Measurements from ENCODE around the gene SPATS2L. TPM values are rescaled to one million over a fixed set of nuclear protein-coding genes. Genes with fewer than 3 reads are reported as not detected.

SPATS2L gene
- total RNA-seq, 1 donor from 2014 or later, result 92.7 TPM

DNA sequence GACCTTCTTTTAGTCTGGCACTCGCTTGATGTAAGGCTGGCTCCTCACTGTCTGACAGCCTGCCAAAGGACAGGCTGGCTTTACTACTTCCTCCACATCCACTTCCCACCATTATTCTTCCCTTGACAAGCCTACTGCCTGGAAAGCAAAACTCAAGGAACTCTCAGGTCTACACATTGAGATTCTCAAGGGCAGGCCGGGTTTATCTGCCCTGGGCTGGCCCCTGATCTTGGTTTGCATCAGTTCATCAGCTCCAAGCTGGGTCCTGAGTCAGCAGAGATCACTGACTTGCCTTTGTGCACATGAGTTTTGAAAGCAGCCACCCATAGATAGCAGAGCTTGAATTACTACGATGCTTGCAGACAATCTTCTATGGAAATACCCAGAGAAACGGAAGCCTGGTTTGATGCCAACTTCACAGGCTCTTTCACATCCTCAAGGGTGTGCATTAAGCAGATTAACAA lies 149.5 kb downstream of the SPATS2L start:
- H3K4me3 ChIP-seq, result no peak overlapping the region
- ATAC-seq (peak; percentile 45), DNase-seq (no peak)
- peaks cover 7% of the 10 kb centered on the region for H3K36me3 ChIP-seq
- no peaks in the 10 kb centered on the region for H3K27me3 ChIP-seq
- H3K9me3 ChIP-seq, result no peaks in the 10 kb centered on the region
- intact Hi-C loops (cut with DNase I), result no loop called here
- no peak overlapping the region for H3K27ac ChIP-seq
- H3K4me1 ChIP-seq, result peaks cover 7% of the 10 kb centered on the region
- TF ChIP-seq, protein P1, sequence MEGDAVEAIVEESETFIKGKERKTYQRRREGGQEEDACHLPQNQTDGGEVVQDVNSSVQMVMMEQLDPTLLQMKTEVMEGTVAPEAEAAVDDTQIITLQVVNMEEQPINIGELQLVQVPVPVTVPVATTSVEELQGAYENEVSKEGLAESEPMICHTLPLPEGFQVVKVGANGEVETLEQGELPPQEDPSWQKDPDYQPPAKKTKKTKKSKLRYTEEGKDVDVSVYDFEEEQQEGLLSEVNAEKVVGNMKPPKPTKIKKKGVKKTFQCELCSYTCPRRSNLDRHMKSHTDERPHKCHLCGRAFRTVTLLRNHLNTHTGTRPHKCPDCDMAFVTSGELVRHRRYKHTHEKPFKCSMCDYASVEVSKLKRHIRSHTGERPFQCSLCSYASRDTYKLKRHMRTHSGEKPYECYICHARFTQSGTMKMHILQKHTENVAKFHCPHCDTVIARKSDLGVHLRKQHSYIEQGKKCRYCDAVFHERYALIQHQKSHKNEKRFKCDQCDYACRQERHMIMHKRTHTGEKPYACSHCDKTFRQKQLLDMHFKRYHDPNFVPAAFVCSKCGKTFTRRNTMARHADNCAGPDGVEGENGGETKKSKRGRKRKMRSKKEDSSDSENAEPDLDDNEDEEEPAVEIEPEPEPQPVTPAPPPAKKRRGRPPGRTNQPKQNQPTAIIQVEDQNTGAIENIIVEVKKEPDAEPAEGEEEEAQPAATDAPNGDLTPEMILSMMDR (IDR thresholded peaks at IDR 0.05), result no peak

DNA sequence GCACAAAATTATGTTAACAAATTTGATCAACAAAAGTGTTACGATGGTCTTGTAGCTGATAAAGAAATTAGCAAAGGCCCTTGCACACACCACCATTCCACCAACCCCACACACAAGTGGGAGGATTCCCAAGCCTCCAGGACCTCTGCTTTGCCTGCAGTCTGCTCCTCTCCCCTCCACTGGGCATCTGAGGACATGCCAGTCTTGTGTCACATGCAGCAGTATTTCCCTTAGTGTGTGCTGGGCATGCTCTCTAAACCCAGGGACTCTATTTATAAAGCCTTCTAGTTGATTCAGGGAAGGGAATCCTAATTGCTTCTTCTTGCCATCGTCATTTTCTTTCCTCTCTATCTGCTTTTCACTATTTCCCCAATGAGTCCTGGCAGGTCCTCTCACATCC lies 150.1 kb downstream of the SPATS2L start:
- DNase-seq, result no peak
- TF ChIP-seq, protein P1 (IDR thresholded peaks at IDR 0.05), result no peak
- Histone ChIP-seq H3K36me3 (peaks cover 13% of the 10 kb centered on the region), H3K27ac (no peak overlapping the region), H3K4me3 (no peak overlapping the region), H3K4me1 (peaks cover 7% of the 10 kb centered on the region), H3K27me3 (no peaks in the 10 kb centered on the region), H3K9me3 (no peaks in the 10 kb centered on the region)
- ATAC-seq, result no peak
- intact Hi-C loops (cut with DNase I), result no loop called here

DNA sequence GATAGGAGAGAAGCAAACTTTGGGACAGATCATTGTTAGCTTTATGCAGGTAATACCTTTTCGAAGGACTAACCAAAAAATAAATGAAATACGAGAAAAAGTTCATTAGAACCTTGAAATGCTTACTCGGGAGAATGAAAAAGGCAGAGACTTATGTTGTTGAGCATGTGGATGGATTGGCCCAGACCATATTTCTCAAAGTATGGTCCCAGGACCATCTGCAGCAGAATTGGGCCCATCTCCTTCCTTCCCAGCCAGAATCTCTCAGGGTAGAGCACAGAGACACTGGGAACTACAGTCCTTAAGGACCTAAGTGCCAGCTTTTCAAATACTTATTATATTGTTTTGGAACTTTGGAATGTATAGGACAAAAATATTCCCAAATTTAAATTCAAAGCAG lies 152.6 kb downstream of the SPATS2L start:
- DNase-seq (no peak), ATAC-seq (no peak)
- Histone ChIP-seq H3K27me3 (no peaks in the 10 kb centered on the region), H3K36me3 (peaks cover 20% of the 10 kb centered on the region), H3K4me1 (peaks cover 7% of the 10 kb centered on the region), H3K27ac (no peak overlapping the region), H3K4me3 (no peak overlapping the region), H3K9me3 (no peaks in the 10 kb centered on the region)
- intact Hi-C loops (cut with DNase I), result no loop called here
- TF ChIP-seq, protein P1 (IDR thresholded peaks at IDR 0.05), result no peak

DNA sequence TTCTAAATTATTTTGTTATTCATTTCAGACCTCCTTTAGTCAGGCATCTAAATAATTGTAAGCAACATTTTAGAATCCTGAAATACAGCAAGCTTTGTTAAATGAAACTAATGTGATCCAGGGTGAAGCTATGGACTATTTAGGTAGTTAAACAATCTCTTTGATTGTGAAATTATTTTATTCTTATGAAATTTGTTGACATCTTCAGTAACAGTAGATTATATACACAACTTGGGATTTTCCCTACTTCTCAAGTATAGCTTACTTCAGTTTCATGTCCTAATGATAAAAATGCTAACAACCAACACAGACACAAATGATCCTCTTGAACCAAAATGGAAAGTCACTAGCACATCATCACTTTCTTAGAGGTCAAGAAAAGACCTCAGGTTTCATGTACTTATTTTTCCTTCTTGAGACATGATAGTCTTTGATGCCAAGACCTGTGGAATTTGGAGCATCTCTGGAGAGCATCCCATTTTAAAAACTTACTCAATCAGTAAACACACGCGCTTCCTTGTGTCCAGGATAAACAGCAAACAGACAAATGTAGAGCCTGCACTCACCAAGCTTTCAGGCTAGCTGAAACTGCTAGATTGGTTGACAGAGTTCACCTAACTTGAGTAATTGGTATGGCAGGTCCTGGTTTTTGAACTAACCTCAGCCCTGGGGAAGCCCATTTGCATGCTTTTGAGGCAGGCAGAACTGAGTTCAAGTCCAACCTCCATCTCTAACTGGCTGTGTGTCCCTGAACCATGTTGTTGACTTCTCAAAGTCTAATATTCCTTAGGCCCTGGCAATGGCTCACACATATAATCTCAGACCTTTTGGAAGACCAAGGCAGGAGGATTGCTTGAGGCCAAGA lies 155.6 kb downstream of the SPATS2L start:
- Histone ChIP-seq H3K27me3 (no peaks in the 10 kb centered on the region), H3K4me1 (no peaks in the 10 kb centered on the region), H3K27ac (no peak overlapping the region), H3K9me3 (no peaks in the 10 kb centered on the region), H3K36me3 (peaks cover 18% of the 10 kb centered on the region), H3K4me3 (no peak overlapping the region)
- TF ChIP-seq, protein P1 (IDR thresholded peaks at IDR 0.05), result no peak
- no peak for ATAC-seq
- DNase-seq, result no peak
- intact Hi-C loops (cut with DNase I), result no loop called here

DNA sequence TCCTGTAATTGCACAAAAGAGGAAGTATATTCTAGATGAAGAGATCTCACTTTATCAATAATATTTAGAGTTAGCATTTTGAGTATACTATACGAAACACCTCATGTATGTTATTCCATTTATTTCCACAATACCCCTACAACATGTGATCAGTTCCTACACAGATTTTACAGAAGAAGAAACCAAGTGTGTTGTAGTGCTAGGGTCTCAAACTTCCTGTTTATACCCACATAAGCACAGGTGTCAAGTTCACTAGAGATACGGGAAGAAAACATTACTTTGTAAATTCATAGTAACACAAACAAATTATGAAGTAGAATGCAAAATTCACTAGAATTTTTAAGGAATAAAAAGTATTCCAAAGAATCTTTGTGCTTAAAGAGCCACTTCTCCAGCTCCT lies 157.0 kb downstream of the SPATS2L start:
- TF ChIP-seq, protein P1 (IDR thresholded peaks at IDR 0.05), result no peak
- no peak for ATAC-seq

More for the DNA sequence above, 157.0 kb downstream of the SPATS2L start:
- no peaks in the 10 kb centered on the region for H3K9me3 ChIP-seq
- no peak overlapping the region for H3K27ac ChIP-seq
- no peak overlapping the region for H3K4me3 ChIP-seq
- no peak for DNase-seq
- intact Hi-C loops (cut with DNase I), result no loop called here
- peaks cover 29% of the 10 kb centered on the region for H3K36me3 ChIP-seq
- peaks cover 4% of the 10 kb centered on the region for H3K4me1 ChIP-seq
- no peaks in the 10 kb centered on the region for H3K27me3 ChIP-seq
